Measurements from ENCODE around the gene FRG2. TPM values are rescaled to one million over a fixed set of nuclear protein-coding genes. Genes with fewer than 3 reads are reported as not detected.
"Not testable (repeated sequence)": the region's sequence is repeated elsewhere in the genome, so short reads cannot be mapped to it uniquely, and the experiment has no call there.

FRG2 gene
- total RNA-seq (2016; rRNA removed; fragmentation: Illumina TruSeq; extraction: Trizol), result not detected in 2 replicates
- not detected in 2 replicates for total RNA-seq (2016; cell fraction: cytosol; rRNA removed; fragmentation: Illumina TruSeq; extraction: Trizol; ENCODE audit: low read depth)
- total RNA-seq (2016; cell fraction: insoluble cytoplasmic fraction; rRNA removed; fragmentation: Illumina TruSeq; extraction: Trizol), result not detected in 2 replicates
- not detected in 2 replicates for total RNA-seq (2016; cell fraction: membrane; rRNA removed; fragmentation: Illumina TruSeq; extraction: Trizol)
- not detected in 2 replicates for total RNA-seq (2016; cell fraction: nucleus; rRNA removed; fragmentation: Illumina TruSeq; extraction: Trizol)
- polyA plus RNA-seq (2011; rRNA removed), result not detected in 2 replicates
- 0.03 and 0.06 TPM in 2 replicates for polyA plus RNA-seq (2011; cell fraction: cytosol; rRNA removed)
- not detected in 2 replicates for polyA plus RNA-seq (2011; cell fraction: nucleus; rRNA removed)
- not detected in 2 replicates for polyA plus RNA-seq (2012)
- not detected in 2 replicates for polyA plus RNA-seq (2016; cell fraction: cytosol; fragmentation: Illumina TruSeq; extraction: Trizol; ENCODE audit: low read depth)
- polyA plus RNA-seq (2016; cell fraction: insoluble cytoplasmic fraction; fragmentation: Illumina TruSeq; extraction: Trizol; ENCODE audit: low read depth), result not detected in 2 replicates
- polyA plus RNA-seq (2016; cell fraction: membrane; fragmentation: Illumina TruSeq; extraction: Trizol; ENCODE audit: low read depth), result not detected in 2 replicates
- not detected in 2 replicates for polyA plus RNA-seq (2016; cell fraction: nucleus; fragmentation: Illumina TruSeq; extraction: Trizol; ENCODE audit: insufficient read depth, low read depth)
- polyA minus RNA-seq (2011; rRNA and poly(A)+ RNA removed; ENCODE audit: low replicate concordance), result 0.12 TPM in 1 of 2 replicates, not detected in the other
- not detected in 2 replicates for polyA minus RNA-seq (2011; cell fraction: cytosol; rRNA and poly(A)+ RNA removed)
- polyA minus RNA-seq (2011; cell fraction: nucleus; rRNA and poly(A)+ RNA removed), result not detected in 2 replicates
- not detected for Bru-seq, nascent RNA
- BruChase-seq, experiment 1, labeled RNA remaining after a 6-hour chase, result not detected
- BruChase-seq, experiment 2, labeled RNA remaining after a 2-hour chase, result percentile 16 among the genes with signal in this experiment
- long read RNA-seq, experiment 1, result 0 reads
- long read RNA-seq, experiment 2, result 0 reads

DNA sequence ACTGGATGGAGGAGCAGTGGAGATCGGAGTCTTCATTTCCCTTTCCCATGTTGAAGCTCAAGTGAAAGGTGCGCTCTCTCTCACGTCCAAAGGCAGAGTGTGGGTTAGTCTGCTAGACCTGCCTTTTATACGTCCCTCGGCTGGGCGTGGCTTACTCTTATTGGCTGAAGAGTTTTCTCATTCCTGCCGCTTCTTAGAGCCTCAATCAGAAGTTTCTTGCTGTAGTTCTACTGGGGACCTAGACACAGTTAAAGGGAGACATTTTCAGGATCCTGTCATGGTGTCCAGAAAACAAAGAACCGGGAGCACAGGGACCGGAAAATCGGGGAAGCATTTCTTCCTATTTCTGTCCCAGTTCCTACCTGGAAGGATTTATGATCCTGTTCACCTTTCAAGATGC, at the start of gene FRG2:
Gene FRG2, minus strand, starts transcription at position 101 of the 400 bp plus-strand sequence. Its CDS starts 52 bp downstream, at position 49.
- intact Hi-C loops (cut with micrococcal nuclease; ENCODE audit: unreplicated experiment); FAIRE-seq; H3K9me3 ChIP-seq (ENCODE audit: low read length); H3K79me2 ChIP-seq (ENCODE audit: insufficient read depth, low read length); H3K27ac ChIP-seq (ENCODE audit: extremely low read length, insufficient read depth, low read length); H3K4me2 ChIP-seq (ENCODE audit: low read depth, low read length); H4K20me1 ChIP-seq (ENCODE audit: insufficient read depth, low read length); H3K36me3 ChIP-seq (replicated peaks in 1 of 2; ENCODE audit: control insufficient read depth in 1 of 2, insufficient read depth in 2 of 2, low read length in 2 of 2); POLR2A ChIA-PET; in situ Hi-C loops (cut with HindIII; ENCODE audit: extremely low pct_ligation_motif_present, low pct_unique_long_range_greater_than_20kb); DNase-seq (ENCODE audit: low spot score); H3K9ac ChIP-seq (ENCODE audit: insufficient read depth, low read depth, low read length); CTCF ChIA-PET (ENCODE audit: low intra/inter-chr PET ratio, low total read pairs); BruUV-seq (replicated peaks); ATAC-seq; H3K4me1 ChIP-seq (ENCODE audit: insufficient read depth, low read length); H3K27me3 ChIP-seq (ENCODE audit: control insufficient read depth in 1 of 2, insufficient read depth in 2 of 2, low read length in 2 of 2); H2AFZ ChIP-seq (ENCODE audit: low read length); H3K4me3 ChIP-seq (replicated peaks in 1 of 3; ENCODE audit: insufficient read depth in 1 of 3, low read depth in 2 of 3, low read length in 3 of 3): not testable (repeated sequence)
- WGBS (ENCODE audit: low lambda C conversion rate), result 13% methylated on average over 3 of the region's 10 CpGs

DNA sequence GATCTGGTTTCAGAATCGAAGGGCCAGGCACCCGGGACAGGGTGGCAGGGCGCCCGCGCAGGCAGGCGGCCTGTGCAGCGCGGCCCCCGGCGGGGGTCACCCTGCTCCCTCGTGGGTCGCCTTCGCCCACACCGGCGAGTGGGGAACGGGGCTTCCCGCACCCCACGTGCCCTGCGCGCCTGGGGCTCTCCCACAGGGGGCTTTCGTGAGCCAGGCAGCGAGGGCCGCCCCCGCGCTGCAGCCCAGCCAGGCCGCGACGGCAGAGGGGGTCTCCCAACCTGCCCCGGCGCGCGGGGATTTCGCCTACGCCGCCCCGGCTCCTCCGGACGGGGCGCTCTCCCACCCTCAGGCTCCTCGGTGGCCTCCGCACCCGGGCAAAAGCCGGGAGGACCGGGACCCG, 41.3 kb upstream of the FRG2 start:
- H3K27ac ChIP-seq (ENCODE audit: extremely low read length, insufficient read depth, low read length); CTCF ChIA-PET (ENCODE audit: low intra/inter-chr PET ratio, low total read pairs); ATAC-seq; BruUV-seq (replicated peaks); H3K36me3 ChIP-seq (replicated peaks in 1 of 2; ENCODE audit: control insufficient read depth in 1 of 2, insufficient read depth in 2 of 2, low read length in 2 of 2); intact Hi-C loops (cut with micrococcal nuclease; ENCODE audit: unreplicated experiment); FAIRE-seq; H3K4me1 ChIP-seq (ENCODE audit: insufficient read depth, low read length); H3K79me2 ChIP-seq (ENCODE audit: insufficient read depth, low read length); H2AFZ ChIP-seq (ENCODE audit: low read length); H3K9me3 ChIP-seq (ENCODE audit: low read length); POLR2A ChIA-PET; H3K4me2 ChIP-seq (ENCODE audit: low read depth, low read length); H3K27me3 ChIP-seq (ENCODE audit: control insufficient read depth in 1 of 2, insufficient read depth in 2 of 2, low read length in 2 of 2); H3K4me3 ChIP-seq (replicated peaks in 1 of 3; ENCODE audit: insufficient read depth in 1 of 3, low read depth in 2 of 3, low read length in 3 of 3); DNase-seq (ENCODE audit: low spot score); H4K20me1 ChIP-seq (ENCODE audit: insufficient read depth, low read length); H3K9ac ChIP-seq (ENCODE audit: insufficient read depth, low read depth, low read length); in situ Hi-C loops (cut with HindIII; ENCODE audit: extremely low pct_ligation_motif_present, low pct_unique_long_range_greater_than_20kb): not testable (repeated sequence)
- WGBS (ENCODE audit: low lambda C conversion rate), result 86% methylated on average over 41 of the region's 45 CpGs

DNA sequence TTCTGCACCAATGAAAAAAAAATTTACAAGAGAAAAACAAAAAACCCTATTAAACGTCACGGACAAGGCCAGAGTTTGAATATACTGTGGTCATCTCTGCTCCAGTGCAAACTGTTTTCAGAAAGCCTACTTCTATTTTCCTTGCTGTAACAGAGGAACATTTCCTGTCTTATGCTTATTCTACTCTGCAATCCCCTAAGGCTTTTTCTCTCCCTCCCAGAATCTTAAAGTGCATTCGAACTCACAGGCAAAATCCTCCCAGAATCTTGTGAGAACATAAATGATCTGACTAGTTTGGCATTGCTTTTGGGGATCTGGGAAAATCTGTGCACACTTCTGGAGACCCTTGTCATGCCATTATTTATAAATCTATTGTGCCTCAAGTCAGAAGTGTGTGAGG, 37.7 kb upstream of the FRG2 start:
- DNase-seq (ENCODE audit: low spot score); POLR2A ChIA-PET; CTCF ChIA-PET (ENCODE audit: low intra/inter-chr PET ratio, low total read pairs); H3K36me3 ChIP-seq (replicated peaks in 1 of 2; ENCODE audit: control insufficient read depth in 1 of 2, insufficient read depth in 2 of 2, low read length in 2 of 2); H4K20me1 ChIP-seq (ENCODE audit: insufficient read depth, low read length); BruUV-seq (replicated peaks); H3K4me3 ChIP-seq (replicated peaks in 1 of 3; ENCODE audit: insufficient read depth in 1 of 3, low read depth in 2 of 3, low read length in 3 of 3); H3K27ac ChIP-seq (ENCODE audit: extremely low read length, insufficient read depth, low read length); H3K4me1 ChIP-seq (ENCODE audit: insufficient read depth, low read length); H3K9me3 ChIP-seq (ENCODE audit: low read length); H2AFZ ChIP-seq (ENCODE audit: low read length); H3K9ac ChIP-seq (ENCODE audit: insufficient read depth, low read depth, low read length); in situ Hi-C loops (cut with HindIII; ENCODE audit: extremely low pct_ligation_motif_present, low pct_unique_long_range_greater_than_20kb); ATAC-seq; intact Hi-C loops (cut with micrococcal nuclease; ENCODE audit: unreplicated experiment); H3K27me3 ChIP-seq (ENCODE audit: control insufficient read depth in 1 of 2, insufficient read depth in 2 of 2, low read length in 2 of 2); FAIRE-seq; H3K4me2 ChIP-seq (ENCODE audit: low read depth, low read length); H3K79me2 ChIP-seq (ENCODE audit: insufficient read depth, low read length): not testable (repeated sequence)
- WGBS (ENCODE audit: low lambda C conversion rate), result 6% methylated on average over 3 of the region's 3 CpGs

DNA sequence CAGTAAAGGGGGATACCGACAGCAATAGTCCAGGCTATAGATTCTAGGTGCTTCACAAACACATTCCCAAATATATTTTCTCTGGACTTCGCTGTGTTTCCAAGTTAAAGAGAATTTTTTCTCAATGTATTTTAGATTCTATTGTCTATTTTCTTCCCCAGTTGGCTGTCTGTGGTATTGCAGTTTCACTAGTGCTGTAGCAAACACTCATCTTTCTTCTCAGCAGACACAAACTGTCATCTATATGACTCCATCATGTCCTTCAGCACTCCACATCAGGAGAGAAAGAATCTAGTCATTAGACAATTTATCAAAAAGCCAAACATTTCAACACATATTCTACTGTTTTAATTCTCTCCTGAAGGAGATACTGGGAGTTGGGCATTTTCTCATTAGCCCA, 37.3 kb upstream of the FRG2 start, which contains the start of gene DBET:
Gene DBET, plus strand, starts transcription at position 161 of the 400 bp plus-strand sequence.
- H3K9me3 ChIP-seq (ENCODE audit: low read length); in situ Hi-C loops (cut with HindIII; ENCODE audit: extremely low pct_ligation_motif_present, low pct_unique_long_range_greater_than_20kb); H3K4me1 ChIP-seq (ENCODE audit: insufficient read depth, low read length); H3K36me3 ChIP-seq (replicated peaks in 1 of 2; ENCODE audit: control insufficient read depth in 1 of 2, insufficient read depth in 2 of 2, low read length in 2 of 2); POLR2A ChIA-PET; H2AFZ ChIP-seq (ENCODE audit: low read length); CTCF ChIA-PET (ENCODE audit: low intra/inter-chr PET ratio, low total read pairs); intact Hi-C loops (cut with micrococcal nuclease; ENCODE audit: unreplicated experiment); BruUV-seq (replicated peaks); H3K27me3 ChIP-seq (ENCODE audit: control insufficient read depth in 1 of 2, insufficient read depth in 2 of 2, low read length in 2 of 2); H3K9ac ChIP-seq (ENCODE audit: insufficient read depth, low read depth, low read length); H3K27ac ChIP-seq (ENCODE audit: extremely low read length, insufficient read depth, low read length); DNase-seq (ENCODE audit: low spot score); FAIRE-seq; H4K20me1 ChIP-seq (ENCODE audit: insufficient read depth, low read length); H3K79me2 ChIP-seq (ENCODE audit: insufficient read depth, low read length); H3K4me3 ChIP-seq (replicated peaks in 1 of 3; ENCODE audit: insufficient read depth in 1 of 3, low read depth in 2 of 3, low read length in 3 of 3); H3K4me2 ChIP-seq (ENCODE audit: low read depth, low read length): not testable (repeated sequence)
- 0% methylated on average over 2 of the region's 2 CpGs for WGBS (ENCODE audit: low lambda C conversion rate)
- peak; percentile 79 for ATAC-seq

All from HepG2 (cell line).